Ovary (tissue), 9 donors: ENCODE data around the gene ADAMTS17. TPM values are rescaled to one million over a fixed set of nuclear protein-coding genes. Genes with fewer than 3 reads are reported as not detected.

Experiments
- DNase-seq, 5 donors: peaks; one replicate each; pipeline ENCODE4 v3.0.0-alpha.2; 2019 to 2020
- H3K27ac ChIP-seq, 2 donors: fragments of 200-600 bp; one replicate each; pipeline versions ENCODE4 v1.5.1 to v1.8.0; 2019 to 2022
- H3K27me3 ChIP-seq: fragments of 200-600 bp; one replicate; pipeline ENCODE4 v1.8.0; 2022
- H3K36me3 ChIP-seq: fragments of 200-600 bp; sonication (generic); one replicate; pipeline ENCODE4 v1.5.1; 2019
- H3K4me1 ChIP-seq: one replicate; pipeline ENCODE4 v1.8.1; 2013; ENCODE audit warnings: mild to moderate bottlenecking, moderate library complexity; ENCODE audit not compliant: insufficient read depth
- H3K4me3 ChIP-seq: fragments of 200-600 bp; sonication (generic); one replicate; pipeline ENCODE4 v1.5.1; 2017
- H3K9me3 ChIP-seq, 2 donors: fragments of 200-600 bp in 1 of 2; sonication (generic) in 1 of 2; one replicate each; pipeline versions ENCODE4 v1.5.1 to v1.8.1; 2013 to 2019; ENCODE audit warnings: mild to moderate bottlenecking in 1 of 2, moderate library complexity in 1 of 2
- CTCF ChIP-seq, 3 donors: fragments of 450-650 bp in 2 of 3; fragments of 200-600 bp in 1 of 3; IDR thresholded peaks; one replicate each; pipeline versions ENCODE4 v1.5.1 to v1.8.0; 2016 to 2022; ENCODE audit warnings: antibody characterized with exemption in 3 of 3, mild to moderate bottlenecking in 1 of 3
- EP300 ChIP-seq: sonication (generic); formaldehyde crosslinking; IDR thresholded peaks from one replicate; pipeline ENCODE4 v1.6.1; 2017; ENCODE audit warnings: antibody characterized with exemption
- POLR2A ChIP-seq: fragments of 450-650 bp; IDR thresholded peaks from one replicate; pipeline ENCODE4 v1.6.1; 2017; ENCODE audit warnings: antibody characterized with exemption, mild to moderate bottlenecking, moderate library complexity
- WGBS, 3 donors: extraction: QIAGEN DNeasy Blood & Tissue Kit in 1 of 3; methylation state at CpG; one replicate each; pipeline versions ENCODE4 v1.1.5 to v1.1.7; 2013 to 2017; 5-methylcytosine and 5-hydroxymethylcytosine counted together
- intact Hi-C, 4 donors: fragments of 100-400 bp; cut with DNase I; formaldehyde crosslinking; loops; one replicate each; pipeline versions ENCODE4 v1.11.0 to v1.15.1; 2022 to 2023
- polyA plus RNA-seq, 2 donors: library from polyadenylated mRNA; stranded (reverse); fragments of 200-250 nt in 1 of 2; fragments of 350-450 nt in 1 of 2; fragmentation: Illumina TruSeq in 1 of 2; extraction: RNeasy Lipid Tissue Mini Kit (QIAGEN cat#74804) in 1 of 2; gene quantifications; one replicate each; pipeline ENCODE4 v1.2.3, GENCODE V29; 2013 to 2014
- total RNA-seq, 7 donors: library from RNA; depleted of rRNA in 2 of 7; stranded (reverse); fragments of >200 nt in 2 of 7; fragmentation: NEBNext Ultra II Directional in 3 of 7; extraction: Animal tissue kit (Norgen Biotek cat#: 25700) in 3 of 7; gene quantifications; one replicate each; pipeline versions ENCODE4 v1.1.0 to v1.2.4, GENCODE V29; 2016 to 2023
- donor health status: DM: no; HTN: no; CAD: no; lungs with moderate emphysema.
- donor health status: DM: no; HTN: no; CAD: no.
- donor health status: Bipolar disorder and iron deficiency.
- donor health status: DM: yes; HTN: yes; CAD: no.
- donor health status: DM: no; HTN: no; CAD: no.
- donor health status: DM: yes; HTN: yes; CAD: no.

The ADAMTS17 gene
- total and polyA plus RNA-seq, 9 donors = 1.3 to 11.3 (median 5.9) TPM

GRCh38 chr15:100100926-100101325 is 240.8 kb downstream of the ADAMTS17 start:
- intact Hi-C loops = no loop called here
- H3K36me3 ChIP-seq = no peaks in the 10 kb centered on the region
- no peak for TF ChIP-seq CTCF (IDR thresholded peaks at IDR 0.05)
- no peak for TF ChIP-seq POLR2A
- TF ChIP-seq EP300 = no peak
- H3K27me3 ChIP-seq = no peaks in the 10 kb centered on the region
- H3K27ac ChIP-seq = no peak overlapping the region
- WGBS, 3 donors = 84 to 90% (median 89%) methylated on average over 6 of the region's 6 CpGs
- H3K4me1 ChIP-seq = no peaks in the 10 kb centered on the region
- H3K9me3 ChIP-seq = no peaks in the 10 kb centered on the region
- no peak for DNase-seq
- H3K4me3 ChIP-seq = no peak overlapping the region

- WGBS, 3 donors = 91 to 96% (median 95%) methylated on average over 12 of the region's 12 CpGs
- no peaks in the 10 kb centered on the region for H3K36me3 ChIP-seq
- no peaks in the 10 kb centered on the region for H3K4me1 ChIP-seq
- DNase-seq = no peak
- H3K9me3 ChIP-seq = no peaks in the 10 kb centered on the region
- TF ChIP-seq CTCF (IDR thresholded peaks at IDR 0.05) = no peak
- no peak overlapping the region for H3K27ac ChIP-seq
- intact Hi-C loops = no loop called here
- H3K4me3 ChIP-seq = no peak overlapping the region
- H3K27me3 ChIP-seq = no peaks in the 10 kb centered on the region
Observed at GRCh38 chr15:100099976-100100375, 241.8 kb downstream of the ADAMTS17 start.

- TF ChIP-seq EP300 (no peak), POLR2A (no peak), CTCF (IDR thresholded peaks at IDR 0.05) (no peak)
- Histone ChIP-seq H3K9me3 (no peaks in the 10 kb centered on the region), H3K27ac (no peak overlapping the region), H3K36me3 (no peaks in the 10 kb centered on the region), H3K27me3 (no peaks in the 10 kb centered on the region), H3K4me1 (no peaks in the 10 kb centered on the region), H3K4me3 (no peak overlapping the region)
- DNase-seq = no peak
- intact Hi-C loops = no loop called here
- 92 to 97% (median 93%) methylated on average over 3 of the region's 3 CpGs for WGBS, 3 donors
Observed at GRCh38 chr15:100098705-100099104, 243.1 kb downstream of the ADAMTS17 start.

- no peak for TF ChIP-seq POLR2A
- no peak for TF ChIP-seq EP300
- Histone ChIP-seq H3K27me3 (no peaks in the 10 kb centered on the region), H3K36me3 (no peaks in the 10 kb centered on the region), H3K4me1 (no peaks in the 10 kb centered on the region), H3K4me3 (no peak overlapping the region), H3K27ac (no peak overlapping the region), H3K9me3 (no peaks in the 10 kb centered on the region)
- 82 to 86% (median 85%) methylated on average over 13 of the region's 13 CpGs for WGBS, 3 donors
- DNase-seq = no peak
- intact Hi-C loops = no loop called here
Observed at GRCh38 chr15:100097342-100098127, 244.2 kb downstream of the ADAMTS17 start.

GRCh38 chr15:100096700-100097099 is 245.1 kb downstream of the ADAMTS17 start:
- no peak overlapping the region for H3K4me3 ChIP-seq
- no peak for DNase-seq
- H3K4me1 ChIP-seq = no peaks in the 10 kb centered on the region
- no peaks in the 10 kb centered on the region for H3K36me3 ChIP-seq
- WGBS, 3 donors = 89 to 95% (median 92%) methylated on average over 4 of the region's 4 CpGs
- H3K27ac ChIP-seq = no peak overlapping the region
- no peaks in the 10 kb centered on the region for H3K27me3 ChIP-seq
- intact Hi-C loops = no loop called here
- TF ChIP-seq POLR2A (no peak), CTCF (IDR thresholded peaks at IDR 0.05) (no peak), EP300 (no peak)
- H3K9me3 ChIP-seq = no peaks in the 10 kb centered on the region
